HG03520 (cell line): ENCODE measurements around the gene OR8D4.
"Not testable (repeated sequence)": the region's sequence is repeated elsewhere in the genome, so short reads cannot be mapped to it uniquely, and the experiment has no call there.

Source experiments
- ATAC-seq: cut with Tn5 transposase; IDR thresholded peaks from one replicate; pipeline ENCODE4 v1.9.1; 2021; ENCODE audit warnings: mild to moderate bottlenecking, moderate library complexity; ENCODE audit not compliant: unreplicated experiment

OR8D4 gene

DNA sequence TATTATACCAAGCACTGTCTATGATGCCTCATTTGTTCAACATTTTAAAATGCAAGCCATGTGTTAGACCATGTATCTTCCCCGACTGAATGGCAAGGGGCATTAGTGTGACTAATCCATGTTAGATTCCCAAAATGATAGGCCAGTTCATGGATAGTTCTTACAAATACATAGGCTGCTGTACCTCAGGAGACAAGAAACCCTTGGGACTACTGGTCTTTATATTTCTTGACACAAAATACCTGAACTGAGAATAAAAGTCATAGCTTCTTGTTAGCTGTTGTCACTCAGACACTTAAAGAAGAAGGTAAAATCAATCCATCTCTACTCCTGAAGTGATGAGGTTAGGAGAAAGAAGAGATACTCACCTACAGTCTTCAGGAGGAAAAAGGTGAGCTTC lies at the start of gene OR8D4:
Gene OR8D4 (plus strand): TSS at position 301 of the 400 bp plus-strand sequence. CDS start 4,265 bp downstream, outside the sequence.
- ATAC-seq: no peak

DNA sequence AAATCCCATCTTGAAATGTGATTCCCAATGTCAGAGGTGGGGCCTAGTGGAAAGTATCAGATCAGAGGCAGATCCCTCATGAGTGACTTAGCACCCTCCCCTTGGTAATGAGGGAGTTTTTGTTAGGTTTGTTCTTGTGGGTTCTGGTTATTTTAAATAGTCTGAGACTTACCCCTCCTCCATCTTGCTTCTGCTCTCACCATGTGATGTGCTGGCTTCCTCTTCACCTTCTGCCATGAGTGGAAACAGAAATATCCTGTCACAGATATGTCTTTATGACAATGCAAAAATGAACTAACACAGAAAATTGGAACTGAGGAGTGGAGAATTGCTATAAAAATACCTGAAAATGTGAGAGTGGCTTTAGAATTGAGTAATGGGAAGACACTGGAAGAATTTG lies 49.6 kb upstream of the OR8D4 start:
- ATAC-seq: no peak

DNA sequence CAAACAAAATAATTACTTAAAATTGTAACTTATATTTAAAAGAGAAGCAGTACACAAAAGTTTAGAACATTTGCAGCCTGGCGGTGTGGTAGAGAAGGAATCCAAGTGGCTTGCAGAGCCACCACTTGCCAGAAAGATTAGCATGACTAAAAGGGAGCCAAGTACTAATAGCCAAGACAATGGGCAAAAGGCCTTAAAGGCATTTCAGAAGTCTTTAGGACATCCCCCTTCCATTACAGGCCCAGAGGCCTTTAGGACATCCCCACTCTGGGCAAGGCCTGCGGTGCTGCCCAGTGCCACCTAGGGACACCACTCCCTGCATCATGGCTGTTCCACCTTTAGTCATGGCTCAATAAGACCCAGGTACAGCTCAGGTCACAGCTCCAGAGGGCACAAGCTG lies 48.9 kb upstream of the OR8D4 start:
- ATAC-seq: no peak

DNA sequence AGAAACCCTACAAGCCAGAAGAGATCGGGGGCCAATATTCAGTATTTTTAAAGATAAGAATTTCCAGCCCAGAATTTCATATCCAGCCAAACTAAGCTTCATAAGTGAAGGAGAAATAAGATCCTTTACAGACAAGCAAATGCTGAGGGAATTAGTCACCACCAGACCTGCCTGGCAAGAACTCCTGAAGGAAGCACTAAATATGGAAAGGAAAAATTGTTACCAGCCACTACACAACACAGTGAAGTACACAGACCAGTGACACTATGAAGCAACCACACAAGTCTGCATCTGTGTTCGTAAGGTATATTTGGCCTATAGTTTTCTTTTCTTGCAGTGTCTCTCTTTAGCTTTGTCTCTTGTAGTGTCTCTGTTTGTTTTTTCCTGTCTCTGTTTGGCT lies 45.5 kb upstream of the OR8D4 start:
- no peak for ATAC-seq

DNA sequence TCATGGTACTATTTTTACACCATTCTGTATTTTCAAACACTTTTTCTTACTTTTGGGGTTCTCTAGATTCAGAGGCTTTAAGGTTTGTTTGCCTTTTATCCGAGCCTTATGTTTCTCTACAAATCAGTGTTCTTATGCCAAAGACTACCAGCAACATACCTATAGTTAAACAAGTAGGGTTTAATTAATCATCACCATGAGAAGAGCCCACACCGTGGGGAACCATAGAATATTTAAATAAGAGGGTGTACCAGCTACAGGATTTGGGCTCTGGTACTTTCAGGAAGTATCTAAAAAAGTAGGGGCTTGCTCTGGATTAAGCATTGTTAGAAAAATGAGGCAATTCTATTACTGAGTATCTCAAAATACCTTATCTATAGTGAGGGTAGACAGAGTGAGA lies 42.2 kb upstream of the OR8D4 start:
- ATAC-seq: no peak

DNA sequence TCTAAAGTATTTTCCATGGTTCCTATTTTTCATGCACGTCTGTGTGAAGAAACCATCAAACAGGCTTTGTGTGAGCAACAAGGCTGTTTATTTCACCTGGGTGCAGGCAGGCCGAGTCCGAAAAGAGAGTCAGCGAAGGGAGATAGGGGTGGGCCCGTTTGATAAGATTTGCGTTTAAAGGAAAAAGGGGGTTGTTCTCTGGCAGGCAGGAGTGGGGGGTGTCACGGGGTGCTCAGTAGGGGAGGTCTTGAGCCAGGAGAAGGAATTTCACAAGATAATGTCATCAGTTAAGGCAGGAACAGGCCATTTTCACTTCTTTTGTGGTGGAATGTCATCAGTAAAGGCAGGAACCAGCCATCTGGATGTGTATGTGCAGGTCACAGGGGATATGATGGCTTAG lies 36.7 kb upstream of the OR8D4 start:
- not testable (repeated sequence) for ATAC-seq

DNA sequence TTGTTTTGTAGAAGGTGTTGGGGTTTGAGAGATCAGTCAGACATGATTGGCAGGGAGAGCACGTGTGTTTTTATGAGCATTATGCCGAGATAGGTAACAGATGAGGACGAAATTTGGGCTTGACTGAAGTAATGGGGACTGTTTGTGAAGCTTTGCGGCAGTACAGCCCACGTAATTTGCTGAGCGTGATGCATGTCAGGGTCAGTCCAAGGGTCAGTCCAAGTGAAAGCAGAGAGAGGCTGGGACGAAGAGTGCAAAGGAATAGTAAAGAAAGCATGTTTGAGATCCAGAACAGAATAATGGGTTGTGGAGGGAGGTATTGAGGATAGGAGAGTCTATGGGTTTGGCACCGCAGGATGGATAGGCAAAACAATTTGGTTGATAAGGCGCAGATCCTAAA lies 34.2 kb upstream of the OR8D4 start:
- ATAC-seq: not testable (repeated sequence)

DNA sequence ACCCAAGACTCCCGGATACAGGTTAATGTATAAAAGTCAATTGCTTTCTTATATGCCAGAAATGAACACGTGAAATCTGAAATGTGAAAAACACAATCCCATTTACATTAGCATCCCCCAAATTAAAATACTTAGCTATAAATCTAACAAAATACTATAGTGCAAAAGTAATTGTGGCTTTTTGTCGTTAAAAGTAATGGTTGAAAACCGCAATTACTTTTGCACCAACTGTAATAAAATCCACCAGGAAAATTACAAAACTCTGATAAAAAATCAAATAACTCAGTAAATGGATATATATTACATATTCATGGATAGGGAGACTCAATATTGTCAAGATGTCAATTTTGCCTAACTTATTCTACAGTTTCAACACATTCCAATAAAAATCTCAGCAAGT lies 21.1 kb upstream of the OR8D4 start:
- no peak for ATAC-seq

DNA sequence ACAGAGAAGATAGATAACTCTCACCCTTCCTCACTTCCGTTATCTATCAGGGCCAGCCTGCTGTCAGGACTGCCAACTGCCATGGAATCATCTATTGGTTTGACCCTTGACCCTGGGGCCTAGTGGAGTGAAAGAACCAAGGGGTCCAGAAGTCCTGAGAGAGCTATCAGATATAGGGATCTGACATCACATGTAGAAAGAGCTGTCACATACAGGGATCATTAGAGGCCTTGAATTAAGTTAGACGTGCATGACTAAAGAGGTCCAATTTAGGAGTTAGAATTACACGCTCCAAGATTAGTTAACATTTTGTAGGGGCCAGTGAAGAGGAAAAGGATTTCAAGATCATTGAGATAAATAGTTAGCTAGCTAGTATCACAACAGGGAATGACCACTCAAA lies 16.4 kb upstream of the OR8D4 start, which contains the start of gene TMEM225:
Gene TMEM225 (minus strand): TSS at position 101 of the 400 bp plus-strand sequence. CDS start 245 bp downstream, outside the sequence.
- ATAC-seq: no peak

DNA sequence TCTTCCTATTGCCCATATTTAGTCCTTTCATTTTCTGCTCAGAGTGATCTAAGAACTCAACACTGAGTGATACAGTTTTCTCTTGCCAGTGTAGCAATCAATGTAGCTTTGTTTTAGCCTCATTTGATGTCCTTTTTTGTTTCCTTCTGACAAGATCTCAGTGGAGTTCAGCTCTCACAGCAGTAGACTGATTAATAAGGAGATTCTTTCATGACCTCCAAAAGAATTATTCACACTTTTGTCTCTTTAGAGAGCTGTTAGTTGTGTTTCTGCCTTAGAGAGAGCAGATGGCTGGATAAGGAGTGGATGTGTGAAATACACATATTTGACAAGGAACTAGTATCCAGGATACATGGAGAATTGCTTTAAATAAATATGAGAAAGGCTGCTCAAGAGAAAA lies 9.9 kb upstream of the OR8D4 start:
- no peak for ATAC-seq

DNA sequence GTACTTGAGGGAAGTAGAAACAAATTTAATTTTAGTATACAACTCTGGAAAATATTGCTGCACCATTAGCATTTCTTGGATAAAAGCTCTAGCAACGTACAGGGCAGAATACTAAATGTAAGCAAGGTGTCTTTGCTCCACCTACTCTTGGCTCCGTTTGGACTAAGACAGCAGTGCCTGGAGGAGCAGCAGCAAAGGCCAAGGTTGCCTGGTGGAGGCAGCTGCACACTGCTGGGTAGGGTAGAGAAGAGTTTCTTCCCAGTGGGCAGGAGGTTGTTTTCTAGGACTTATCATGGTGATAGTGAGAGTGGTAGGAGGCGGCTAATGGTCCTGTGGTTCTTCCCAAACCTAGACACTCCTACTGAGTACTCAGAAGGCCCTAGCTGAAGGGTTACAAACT lies 2.2 kb upstream of the OR8D4 start:
- no peak for ATAC-seq

DNA sequence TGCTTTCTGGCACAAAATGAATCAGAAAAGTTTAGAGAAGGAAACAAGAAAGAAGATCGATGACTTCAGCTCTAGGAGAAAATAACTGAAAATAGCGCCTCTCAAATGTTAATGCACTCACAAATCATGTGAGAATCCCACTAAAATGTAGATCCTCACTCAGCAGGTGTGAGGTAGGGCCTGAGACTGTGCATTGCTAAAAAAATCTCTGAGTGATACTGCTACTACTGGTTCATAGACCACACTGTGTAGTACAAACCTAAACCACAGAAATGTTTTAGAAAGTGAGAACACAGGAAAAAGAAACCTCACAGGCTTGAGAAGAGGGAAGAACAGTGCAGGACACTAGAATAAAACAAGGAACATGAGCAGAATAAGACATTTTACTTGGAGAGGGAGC lies 2.0 kb downstream of the OR8D4 start:
- peak; percentile 94 for ATAC-seq

DNA sequence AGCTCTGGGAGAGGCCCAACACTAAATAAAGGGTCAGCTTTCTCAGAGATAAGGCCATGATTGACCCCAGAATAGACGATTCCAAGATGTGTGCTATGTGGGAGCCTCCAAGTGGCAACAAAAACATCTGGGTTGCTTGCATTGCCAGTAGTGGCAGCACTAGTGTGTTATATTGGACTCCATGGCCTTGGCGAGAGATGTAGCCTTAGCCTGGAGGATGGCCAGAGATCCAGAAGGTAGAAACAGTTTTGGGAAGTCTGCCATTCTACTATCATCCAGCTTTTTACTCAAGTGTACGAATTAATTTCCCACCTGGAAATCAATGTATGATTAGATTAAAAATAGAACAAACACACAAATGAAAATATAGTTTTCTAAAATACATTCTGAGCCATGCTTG lies 3.0 kb downstream of the OR8D4 start:
- no peak for ATAC-seq

DNA sequence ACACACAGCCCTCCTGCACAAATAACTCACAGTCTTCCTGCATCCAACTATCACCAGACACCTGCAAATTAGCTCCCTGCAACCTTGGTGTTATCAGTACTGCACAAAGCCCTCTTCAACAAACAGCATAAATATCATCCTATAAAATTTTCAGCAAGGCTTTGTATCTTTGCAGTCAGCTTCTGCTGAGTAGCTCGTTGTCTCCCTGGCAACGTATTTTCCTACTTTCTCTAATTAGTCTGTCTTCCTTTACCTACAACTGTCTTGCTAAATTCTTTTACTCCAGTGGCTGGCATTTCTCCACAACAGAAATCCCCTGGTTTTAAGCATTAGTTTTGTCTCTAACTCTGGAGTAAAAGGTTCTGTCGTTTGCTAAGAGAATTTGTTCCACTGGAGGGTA lies 3.9 kb downstream of the OR8D4 start:
- no peak for ATAC-seq

DNA sequence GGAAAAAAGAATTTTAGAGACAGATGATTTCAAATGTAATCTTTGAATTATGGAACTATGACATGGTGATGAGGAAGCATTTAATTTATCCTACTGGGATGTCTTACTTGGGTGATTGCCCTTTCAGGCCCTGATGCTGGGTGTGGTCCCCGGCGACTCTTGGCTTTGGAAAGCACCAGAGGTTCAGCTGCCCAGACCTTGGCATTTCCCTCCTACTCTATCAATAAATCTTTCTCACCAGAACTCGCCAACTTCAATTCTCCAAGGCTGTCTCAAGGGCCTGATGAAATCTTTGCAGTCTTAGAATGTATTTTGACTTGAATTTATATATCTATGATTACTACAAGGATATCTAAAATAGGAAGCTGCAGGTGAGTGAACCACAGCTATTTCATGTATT lies 19.0 kb downstream of the OR8D4 start:
- ATAC-seq: no peak

DNA sequence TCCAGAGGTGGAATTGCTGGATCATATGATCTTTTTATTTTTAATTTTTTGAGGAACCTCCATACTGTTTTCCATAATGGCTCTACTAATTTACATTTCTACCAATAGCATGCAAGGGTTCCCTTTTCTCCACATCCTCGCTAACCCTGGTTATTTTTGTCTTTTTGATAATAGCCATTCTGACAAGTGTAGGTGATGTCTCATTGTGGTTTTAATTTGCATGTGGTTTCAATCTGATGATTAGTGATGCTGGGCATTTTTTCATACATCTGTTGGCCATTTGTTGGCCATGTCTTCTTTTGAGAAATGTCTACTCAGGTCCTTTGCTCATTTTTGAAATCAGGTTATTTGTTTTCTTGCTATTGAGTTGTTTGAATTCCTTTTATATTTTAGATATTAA lies 22.1 kb downstream of the OR8D4 start:
- no peak for ATAC-seq

DNA sequence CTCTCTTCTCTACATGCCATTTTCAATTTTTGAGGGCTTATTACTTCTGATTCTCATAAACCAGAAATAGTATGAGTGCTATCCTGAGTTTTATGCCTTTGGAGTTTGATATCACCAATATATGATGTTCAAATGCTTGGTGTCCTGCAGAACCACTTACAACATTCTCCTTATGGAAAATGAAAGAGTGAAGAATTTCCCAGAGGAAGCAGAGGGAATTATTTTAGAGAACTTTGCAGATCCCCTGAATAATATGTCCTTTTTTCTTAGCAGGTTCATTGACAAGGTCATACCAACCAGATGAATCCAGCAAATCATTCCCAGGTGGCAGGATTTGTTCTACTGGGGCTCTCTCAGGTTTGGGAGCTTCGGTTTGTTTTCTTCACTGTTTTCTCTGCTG lies 37.4 kb downstream of the OR8D4 start, which contains the start of gene OR4D5:
Gene OR4D5 (plus strand): TSS at position 301 of the 400 bp plus-strand sequence. CDS start 0 bp downstream, at position 301.
- ATAC-seq: no peak

DNA sequence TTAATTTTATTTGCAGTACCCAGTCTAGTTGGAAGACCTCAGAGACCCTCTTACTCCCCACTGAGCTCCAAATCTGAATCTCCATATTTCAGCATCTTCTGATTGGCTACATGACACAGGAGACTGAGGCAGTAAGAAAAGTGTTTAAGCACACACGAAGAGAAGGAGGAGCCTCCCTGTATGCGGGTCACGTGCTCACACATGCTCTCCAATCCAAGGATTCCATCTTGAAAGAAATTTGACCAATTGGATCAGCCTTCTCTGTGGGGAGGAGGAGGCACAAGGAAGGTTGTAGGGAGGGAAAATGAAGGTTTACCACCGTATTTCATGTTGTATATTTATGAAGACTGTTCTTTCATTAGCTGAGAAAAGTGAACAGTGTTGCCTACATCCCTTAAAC lies 40.4 kb downstream of the OR8D4 start:
- ATAC-seq: no peak

DNA sequence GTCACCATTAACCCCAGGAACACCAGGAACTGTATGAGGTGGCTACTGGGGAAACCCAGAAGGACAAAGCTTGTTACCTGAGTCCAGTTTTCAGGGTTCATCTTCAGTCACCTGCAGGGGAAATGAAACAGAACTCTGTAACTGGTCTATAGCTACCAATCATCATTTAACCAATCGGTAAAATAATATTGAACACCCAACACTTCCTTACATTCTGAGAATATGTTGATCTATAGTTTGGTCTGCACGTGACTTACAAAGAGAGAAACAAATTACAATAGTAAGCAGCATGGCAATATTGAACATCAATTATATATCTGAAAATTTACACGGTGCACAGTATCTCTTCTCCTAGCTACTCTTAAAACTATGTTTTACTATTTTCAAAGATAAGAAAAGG lies 41.8 kb downstream of the OR8D4 start, which contains the start of gene OR6T1:
Gene OR6T1 (minus strand): TSS at position 101 of the 400 bp plus-strand sequence. CDS start 0 bp downstream, at position 101.
- no peak for ATAC-seq

DNA sequence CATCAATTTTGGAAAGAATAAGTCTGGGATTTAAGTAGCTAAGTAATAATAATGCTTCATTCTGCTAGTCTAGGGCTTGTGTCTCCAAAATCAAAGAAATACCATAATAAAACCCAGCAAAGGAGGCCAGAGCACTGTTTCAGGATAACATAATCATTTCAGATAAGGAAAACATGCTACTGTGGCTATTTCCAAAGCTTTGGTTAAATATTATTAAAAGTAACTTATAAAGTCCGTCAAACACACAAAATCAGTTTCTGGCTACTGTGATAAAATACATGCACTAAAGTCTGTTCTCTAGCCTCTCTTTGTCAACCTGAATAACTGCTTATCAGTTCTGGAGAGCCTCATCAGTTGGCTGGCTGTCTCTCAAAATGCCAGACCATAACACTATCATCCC lies 43.2 kb downstream of the OR8D4 start:
- ATAC-seq: no peak

DNA sequence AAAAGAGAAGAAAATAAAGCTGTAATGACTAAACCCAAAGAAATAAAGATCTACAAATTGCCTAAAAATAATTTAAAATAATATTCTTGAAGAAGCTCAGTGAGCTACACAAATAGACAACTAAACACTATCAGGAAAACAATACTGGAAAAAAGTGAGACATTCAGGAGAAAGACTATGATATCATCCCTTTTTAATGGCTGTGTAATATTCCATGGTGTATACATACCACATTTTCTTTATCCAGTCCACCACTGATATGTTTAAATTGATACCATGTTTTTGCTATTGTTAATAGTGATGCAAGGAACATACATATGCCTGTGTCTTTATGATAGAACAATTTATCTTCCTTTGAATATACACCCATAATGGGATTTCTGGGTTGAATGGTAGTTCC lies 54.8 kb downstream of the OR8D4 start:
- no peak for ATAC-seq
